ENCODE data around the gene ATAD3B. TPM values are rescaled to one million over a fixed set of nuclear protein-coding genes. Genes with fewer than 3 reads are reported as not detected.

The ATAD3B gene
- total RNA-seq, 6 experiments from 2014 or later: 8.9 to 15.0 (median 10.2) TPM

- TF ChIP-seq CTCF (IDR thresholded peaks at IDR 0.05) (no peak), POLR2A (IDR thresholded peaks at IDR 0.05) (no peak)
- DNase-seq (peak in 1 of 3 donors; percentile 52), ATAC-seq (no peak)
- intact Hi-C loops (cut with DNase I): no loop called here
- Histone ChIP-seq H3K36me3 (peaks cover 0 to 18% (median 0%) of the 10 kb centered on the region in 4 donors), H3K4me1 (peaks cover 0 to 5% (median 0%) of the 10 kb centered on the region in 4 donors), H3K4me3 (no peak overlapping the region), H3K9me3 (no peaks in the 10 kb centered on the region), H3K27me3 (no peaks in the 10 kb centered on the region), H3K27ac (no peak overlapping the region)
- WGBS (ENCODE audit: insufficient coverage, low coverage, low lambda C conversion rate, missing lambda C conversion rate): 89% methylated on average over 10 of the region's 37 CpGs
These were observed 70.6 kb downstream of the ATAD3B start for GRCh38 chr1:1541956-1542765.

GRCh38 chr1:1542766-1543705 is 71.5 kb downstream of the ATAD3B start:
- ATAC-seq (peak in 3 of 4 donors; percentile 24 to 58 (median 36)), DNase-seq (peak in 2 of 3 donors; percentile 52 to 70)
- intact Hi-C loops (cut with DNase I): no loop called here
- no peak for TF ChIP-seq POLR2A (IDR thresholded peaks at IDR 0.05)
- no peak for TF ChIP-seq CTCF (IDR thresholded peaks at IDR 0.05)
- Histone ChIP-seq H3K9me3 (no peaks in the 10 kb centered on the region), H3K27ac (no peak overlapping the region), H3K36me3 (peaks cover 0 to 18% (median 0%) of the 10 kb centered on the region in 4 donors), H3K4me3 (no peak overlapping the region), H3K4me1 (peaks cover 0 to 5% (median 0%) of the 10 kb centered on the region in 4 donors), H3K27me3 (no peaks in the 10 kb centered on the region)
- 70% methylated on average over 13 of the region's 45 CpGs for WGBS (ENCODE audit: insufficient coverage, low coverage, low lambda C conversion rate, missing lambda C conversion rate)

GRCh38 chr1:1543706-1544099 is 72.1 kb downstream of the ATAD3B start:
- Histone ChIP-seq H3K27ac (no peak overlapping the region), H3K4me3 (no peak overlapping the region), H3K27me3 (no peaks in the 10 kb centered on the region), H3K9me3 (no peaks in the 10 kb centered on the region), H3K4me1 (peaks cover 0 to 5% (median 0%) of the 10 kb centered on the region in 4 donors), H3K36me3 (peaks cover 0 to 18% (median 0%) of the 10 kb centered on the region in 4 donors)
- intact Hi-C loops (cut with DNase I): no loop called here
- 55% methylated on average over 16 of the region's 19 CpGs for WGBS (ENCODE audit: insufficient coverage, low coverage, low lambda C conversion rate, missing lambda C conversion rate)
- ATAC-seq (peak in 3 of 4 donors; percentile 74 to 86 (median 75)), DNase-seq (peak in 2 of 3 donors; percentile 73 to 94)
- TF ChIP-seq CTCF (IDR thresholded peaks at IDR 0.05) (no peak), POLR2A (IDR thresholded peaks at IDR 0.05) (no peak)

GRCh38 chr1:1544544-1544943 is 73.0 kb downstream of the ATAD3B start:
- no peaks in the 10 kb centered on the region for H3K9me3 ChIP-seq
- intact Hi-C loops (cut with DNase I): no loop called here
- H3K4me3 ChIP-seq: no peak overlapping the region
- DNase-seq (no peak), ATAC-seq (no peak)
- H3K4me1 ChIP-seq: peaks cover 0 to 5% (median 0%) of the 10 kb centered on the region in 4 donors
- H3K36me3 ChIP-seq: peaks cover 0 to 18% (median 0%) of the 10 kb centered on the region in 4 donors
- TF ChIP-seq POLR2A (IDR thresholded peaks at IDR 0.05) (no peak), CTCF (IDR thresholded peaks at IDR 0.05) (no peak)
- H3K27ac ChIP-seq: no peak overlapping the region
- no peaks in the 10 kb centered on the region for H3K27me3 ChIP-seq
- 82% methylated on average over 5 of the region's 10 CpGs for WGBS (ENCODE audit: insufficient coverage, low coverage, low lambda C conversion rate, missing lambda C conversion rate)

Other genes starting within 250 kb of the ATAD3B start
- 100 to 1,000 TPM; 112 to 148 (median 142) TPM for gene SDF4, start 239.8 kb upstream of the ATAD3B start, total RNA-seq
- 10 to 100 TPM in 2 of 6 experiments, 1 to 10 TPM in 4; 6.3 to 14.3 (median 7.8) TPM for gene B3GALT6, start 239.5 kb upstream of the ATAD3B start, total RNA-seq
- gene C1QTNF12, start 225.0 kb upstream of the ATAD3B start, total RNA-seq: 1 to 10 TPM in 4 of 6 experiments, under 1 TPM in 1, not detected in 1; 0.40 to 4.0 (median 1.1) TPM
- gene UBE2J2, start 197.9 kb upstream of the ATAD3B start, total RNA-seq: 10 to 100 TPM; 25.5 to 30.6 (median 26.9) TPM
- 1 to 10 TPM; 1.7 to 6.2 (median 3.4) TPM for gene SCNN1D, start 191.3 kb upstream of the ATAD3B start, total RNA-seq
- 10 to 100 TPM; 20.1 to 28.0 (median 22.0) TPM for gene ACAP3, start 163.8 kb upstream of the ATAD3B start, total RNA-seq
- 10 to 100 TPM in 2 of 6 experiments, 1 to 10 TPM in 4; 5.6 to 21.6 (median 8.4) TPM for gene PUSL1, start 163.2 kb upstream of the ATAD3B start, total RNA-seq
- gene INTS11, start 147.1 kb upstream of the ATAD3B start, total RNA-seq: 10 to 100 TPM; 35.1 to 52.4 (median 43.5) TPM
- 10 to 100 TPM; 26.9 to 57.7 (median 33.1) TPM for gene CPTP, start 147.0 kb upstream of the ATAD3B start, total RNA-seq
- gene TAS1R3, start 140.5 kb upstream of the ATAD3B start, total RNA-seq: 1 to 10 TPM in 2 of 6 experiments, under 1 TPM in 4; 0.10 to 2.7 (median 0.33) TPM
- 10 to 100 TPM; 32.7 to 54.6 (median 41.2) TPM for gene DVL1, start 122.3 kb upstream of the ATAD3B start, total RNA-seq
- 10 to 100 TPM in 2 of 6 experiments, 1 to 10 TPM in 4; 2.2 to 11.9 (median 3.3) TPM for gene MXRA8, start 113.2 kb upstream of the ATAD3B start, total RNA-seq
- 100 to 1,000 TPM in 3 of 6 experiments, 10 to 100 TPM in 3; 70.0 to 140 (median 104) TPM for gene AURKAIP1, start 96.6 kb upstream of the ATAD3B start, total RNA-seq
- 100 to 1,000 TPM in 4 of 6 experiments, 10 to 100 TPM in 2; 80.8 to 127 (median 101) TPM for gene CCNL2, start 72.4 kb upstream of the ATAD3B start, total RNA-seq
- 10 to 100 TPM; 44.1 to 91.2 (median 56.5) TPM for gene MRPL20, start 64.5 kb upstream of the ATAD3B start, total RNA-seq
- under 1 TPM; 0.19 to 0.89 (median 0.35) TPM for gene ANKRD65, start 50.5 kb upstream of the ATAD3B start, total RNA-seq
- gene VWA1, start 36.1 kb upstream of the ATAD3B start, total RNA-seq: 100 to 1,000 TPM in 1 of 6 experiments, 10 to 100 TPM in 5; 39.5 to 195 (median 78.7) TPM
- gene ATAD3C, start 22.1 kb upstream of the ATAD3B start, total RNA-seq: 1 to 10 TPM in 4 of 6 experiments, under 1 TPM in 2; 0.74 to 3.1 (median 1.9) TPM
- gene ATAD3A, start 40.4 kb downstream of the ATAD3B start, total RNA-seq: 10 to 100 TPM; 10.8 to 31.7 (median 13.1) TPM
- under 1 TPM in 1 of 6 experiments, not detected in 5; 0.40 TPM for gene TMEM240, start 68.9 kb downstream of the ATAD3B start, total RNA-seq
- 10 to 100 TPM; 46.6 to 72.6 (median 63.8) TPM for gene SSU72, start 103.1 kb downstream of the ATAD3B start, total RNA-seq
- gene FNDC10, start 128.4 kb downstream of the ATAD3B start, total RNA-seq: 1 to 10 TPM in 1 of 6 experiments, under 1 TPM in 5; 0.09 to 1.6 (median 0.46) TPM
- 10 to 100 TPM; 20.7 to 38.5 (median 33.9) TPM for gene MIB2, start 143.7 kb downstream of the ATAD3B start, total RNA-seq
- 1 to 10 TPM in 5 of 6 experiments, under 1 TPM in 1; 0.75 to 4.0 (median 2.3) TPM for gene MMP23B, start 160.4 kb downstream of the ATAD3B start, total RNA-seq
- 10 to 100 TPM in 2 of 6 experiments, 1 to 10 TPM in 4; 8.0 to 11.8 (median 9.5) TPM for gene CDK11B, start 187.2 kb downstream of the ATAD3B start, total RNA-seq
- 10 to 100 TPM; 13.4 to 19.9 (median 17.0) TPM for gene SLC35E2B, start 221.0 kb downstream of the ATAD3B start, total RNA-seq

Measured in right lobe of liver (tissue), 6 donors.